ENCODE results near the gene MMP15. TPM values are rescaled to one million over a fixed set of nuclear protein-coding genes. Genes with fewer than 3 reads are reported as not detected.
A peak's percentile ranks its signal among the peaks of the same experiment; 100 is the strongest.

Gene MMP15
- total RNA-seq, 1 donor from 2014 or later, result 15.1 TPM

- no peak overlapping the region for H3K27ac ChIP-seq (ENCODE audit: low read depth, low read length)
- H3K36me3 ChIP-seq (ENCODE audit: control insufficient read depth in 3 of 3, insufficient read depth in 3 of 3, low read length in 3 of 3), result peaks cover 0 to 3% (median 0%) of the 10 kb centered on the region in 3 donors
- no peak overlapping the region for H3K4me3 ChIP-seq (ENCODE audit: low read length in 3 of 3)
- no peaks in the 10 kb centered on the region for H3K9me3 ChIP-seq (ENCODE audit: control insufficient read depth in 3 of 3, low read length in 3 of 3)
- H3K9ac ChIP-seq (ENCODE audit: low read depth in 1 of 3, low read length in 3 of 3), result peak overlapping the region in 1 of 3 donors; percentile 45
- no peaks in the 10 kb centered on the region for H3K27me3 ChIP-seq (ENCODE audit: control insufficient read depth in 3 of 3, insufficient read depth in 3 of 3, low read length in 3 of 3)
- H3K4me1 ChIP-seq (ENCODE audit: control insufficient read depth in 3 of 3, insufficient read depth in 3 of 3, low read length in 3 of 3), result peaks cover 58 to 68% (median 66%) of the 10 kb centered on the region in 3 donors
Observed at GRCh38 chr16:58032710-58033293, 7.2 kb downstream of the MMP15 start.

- H3K27ac ChIP-seq (ENCODE audit: low read depth, low read length), result no peak overlapping the region
- H3K36me3 ChIP-seq (ENCODE audit: control insufficient read depth in 3 of 3, insufficient read depth in 3 of 3, low read length in 3 of 3), result peaks cover 2 to 12% (median 5%) of the 10 kb centered on the region in 3 donors
- H3K4me1 ChIP-seq (ENCODE audit: control insufficient read depth in 3 of 3, insufficient read depth in 3 of 3, low read length in 3 of 3), result peaks cover 45 to 55% (median 52%) of the 10 kb centered on the region in 3 donors
- H3K27me3 ChIP-seq (ENCODE audit: control insufficient read depth in 3 of 3, insufficient read depth in 3 of 3, low read length in 3 of 3), result no peaks in the 10 kb centered on the region
- H3K4me3 ChIP-seq (ENCODE audit: low read length in 3 of 3), result no peak overlapping the region
- no peaks in the 10 kb centered on the region for H3K9me3 ChIP-seq (ENCODE audit: control insufficient read depth in 3 of 3, low read length in 3 of 3)
- H3K9ac ChIP-seq (ENCODE audit: low read depth in 1 of 3, low read length in 3 of 3), result no peak overlapping the region
Observed at GRCh38 chr16:58034128-58034685, 8.7 kb downstream of the MMP15 start.

GRCh38 chr16:58034774-58035173 is 9.2 kb downstream of the MMP15 start:
- peaks cover 39 to 50% (median 46%) of the 10 kb centered on the region in 3 donors for H3K4me1 ChIP-seq (ENCODE audit: control insufficient read depth in 3 of 3, insufficient read depth in 3 of 3, low read length in 3 of 3)
- peaks cover 2 to 15% (median 7%) of the 10 kb centered on the region in 3 donors for H3K36me3 ChIP-seq (ENCODE audit: control insufficient read depth in 3 of 3, insufficient read depth in 3 of 3, low read length in 3 of 3)
- no peak overlapping the region for H3K4me3 ChIP-seq (ENCODE audit: low read length in 3 of 3)
- no peaks in the 10 kb centered on the region for H3K9me3 ChIP-seq (ENCODE audit: control insufficient read depth in 3 of 3, low read length in 3 of 3)
- no peaks in the 10 kb centered on the region for H3K27me3 ChIP-seq (ENCODE audit: control insufficient read depth in 3 of 3, insufficient read depth in 3 of 3, low read length in 3 of 3)
- no peak overlapping the region for H3K9ac ChIP-seq (ENCODE audit: low read depth in 1 of 3, low read length in 3 of 3)
- no peak overlapping the region for H3K27ac ChIP-seq (ENCODE audit: low read depth, low read length)

GRCh38 chr16:58035356-58036170 is 10.0 kb downstream of the MMP15 start:
- H3K36me3 ChIP-seq (ENCODE audit: control insufficient read depth in 3 of 3, insufficient read depth in 3 of 3, low read length in 3 of 3), result peaks cover 6 to 23% (median 15%) of the 10 kb centered on the region in 3 donors
- H3K9ac ChIP-seq (ENCODE audit: low read depth in 1 of 3, low read length in 3 of 3), result peak overlapping the region in 2 of 3 donors; percentile 10 to 45
- no peaks in the 10 kb centered on the region for H3K9me3 ChIP-seq (ENCODE audit: control insufficient read depth in 3 of 3, low read length in 3 of 3)
- no peak overlapping the region for H3K27ac ChIP-seq (ENCODE audit: low read depth, low read length)
- no peaks in the 10 kb centered on the region for H3K27me3 ChIP-seq (ENCODE audit: control insufficient read depth in 3 of 3, insufficient read depth in 3 of 3, low read length in 3 of 3)
- no peak overlapping the region for H3K4me3 ChIP-seq (ENCODE audit: low read length in 3 of 3)
- peaks cover 32 to 45% (median 39%) of the 10 kb centered on the region in 3 donors for H3K4me1 ChIP-seq (ENCODE audit: control insufficient read depth in 3 of 3, insufficient read depth in 3 of 3, low read length in 3 of 3)

- Histone ChIP-seq H3K9ac (ENCODE audit: low read depth in 1 of 3, low read length in 3 of 3) (no peak overlapping the region), H3K9me3 (ENCODE audit: control insufficient read depth in 3 of 3, low read length in 3 of 3) (no peaks in the 10 kb centered on the region), H3K36me3 (ENCODE audit: control insufficient read depth in 3 of 3, insufficient read depth in 3 of 3, low read length in 3 of 3) (peaks cover 17 to 33% (median 19%) of the 10 kb centered on the region in 3 donors), H3K4me1 (ENCODE audit: control insufficient read depth in 3 of 3, insufficient read depth in 3 of 3, low read length in 3 of 3) (peaks cover 25 to 39% (median 35%) of the 10 kb centered on the region in 3 donors), H3K27me3 (ENCODE audit: control insufficient read depth in 3 of 3, insufficient read depth in 3 of 3, low read length in 3 of 3) (no peaks in the 10 kb centered on the region), H3K4me3 (ENCODE audit: low read length in 3 of 3) (no peak overlapping the region), H3K27ac (ENCODE audit: low read depth, low read length) (no peak overlapping the region)
Observed at GRCh38 chr16:58036943-58037342, 11.4 kb downstream of the MMP15 start.

GRCh38 chr16:58037365-58038057 is 12.0 kb downstream of the MMP15 start:
- H3K27me3 ChIP-seq (ENCODE audit: control insufficient read depth in 3 of 3, insufficient read depth in 3 of 3, low read length in 3 of 3), result no peaks in the 10 kb centered on the region
- no peaks in the 10 kb centered on the region for H3K9me3 ChIP-seq (ENCODE audit: control insufficient read depth in 3 of 3, low read length in 3 of 3)
- H3K36me3 ChIP-seq (ENCODE audit: control insufficient read depth in 3 of 3, insufficient read depth in 3 of 3, low read length in 3 of 3), result peaks cover 23 to 39% (median 25%) of the 10 kb centered on the region in 3 donors
- H3K4me3 ChIP-seq (ENCODE audit: low read length in 3 of 3), result no peak overlapping the region
- H3K9ac ChIP-seq (ENCODE audit: low read depth in 1 of 3, low read length in 3 of 3), result no peak overlapping the region
- no peak overlapping the region for H3K27ac ChIP-seq (ENCODE audit: low read depth, low read length)
- H3K4me1 ChIP-seq (ENCODE audit: control insufficient read depth in 3 of 3, insufficient read depth in 3 of 3, low read length in 3 of 3), result peaks cover 23 to 37% (median 30%) of the 10 kb centered on the region in 3 donors

GRCh38 chr16:58038219-58038641 is 12.7 kb downstream of the MMP15 start:
- H3K4me1 ChIP-seq (ENCODE audit: control insufficient read depth in 3 of 3, insufficient read depth in 3 of 3, low read length in 3 of 3), result peaks cover 19 to 31% (median 24%) of the 10 kb centered on the region in 3 donors
- H3K27me3 ChIP-seq (ENCODE audit: control insufficient read depth in 3 of 3, insufficient read depth in 3 of 3, low read length in 3 of 3), result no peaks in the 10 kb centered on the region
- H3K9ac ChIP-seq (ENCODE audit: low read depth in 1 of 3, low read length in 3 of 3), result no peak overlapping the region
- H3K4me3 ChIP-seq (ENCODE audit: low read length in 3 of 3), result no peak overlapping the region
- peaks cover 29 to 46% (median 30%) of the 10 kb centered on the region in 3 donors for H3K36me3 ChIP-seq (ENCODE audit: control insufficient read depth in 3 of 3, insufficient read depth in 3 of 3, low read length in 3 of 3)
- no peaks in the 10 kb centered on the region for H3K9me3 ChIP-seq (ENCODE audit: control insufficient read depth in 3 of 3, low read length in 3 of 3)
- no peak overlapping the region for H3K27ac ChIP-seq (ENCODE audit: low read depth, low read length)

- Histone ChIP-seq H3K36me3 (ENCODE audit: control insufficient read depth in 3 of 3, insufficient read depth in 3 of 3, low read length in 3 of 3) (peaks cover 36 to 60% (median 39%) of the 10 kb centered on the region in 3 donors), H3K4me1 (ENCODE audit: control insufficient read depth in 3 of 3, insufficient read depth in 3 of 3, low read length in 3 of 3) (peaks cover 8 to 19% (median 17%) of the 10 kb centered on the region in 3 donors), H3K4me3 (ENCODE audit: low read length in 3 of 3) (no peak overlapping the region), H3K27me3 (ENCODE audit: control insufficient read depth in 3 of 3, insufficient read depth in 3 of 3, low read length in 3 of 3) (no peaks in the 10 kb centered on the region), H3K27ac (ENCODE audit: low read depth, low read length) (no peak overlapping the region), H3K9ac (ENCODE audit: low read depth in 1 of 3, low read length in 3 of 3) (no peak overlapping the region), H3K9me3 (ENCODE audit: control insufficient read depth in 3 of 3, low read length in 3 of 3) (no peaks in the 10 kb centered on the region)
Observed at GRCh38 chr16:58039829-58040495, 14.4 kb downstream of the MMP15 start.

GRCh38 chr16:58040496-58040846 is 14.9 kb downstream of the MMP15 start:
- Histone ChIP-seq H3K4me1 (ENCODE audit: control insufficient read depth in 3 of 3, insufficient read depth in 3 of 3, low read length in 3 of 3) (peaks cover 8 to 14% (median 13%) of the 10 kb centered on the region in 3 donors), H3K9me3 (ENCODE audit: control insufficient read depth in 3 of 3, low read length in 3 of 3) (no peaks in the 10 kb centered on the region), H3K36me3 (ENCODE audit: control insufficient read depth in 3 of 3, insufficient read depth in 3 of 3, low read length in 3 of 3) (peaks cover 36 to 63% (median 39%) of the 10 kb centered on the region in 3 donors), H3K4me3 (ENCODE audit: low read length in 3 of 3) (no peak overlapping the region), H3K27me3 (ENCODE audit: control insufficient read depth in 3 of 3, insufficient read depth in 3 of 3, low read length in 3 of 3) (no peaks in the 10 kb centered on the region), H3K27ac (ENCODE audit: low read depth, low read length) (no peak overlapping the region), H3K9ac (ENCODE audit: low read depth in 1 of 3, low read length in 3 of 3) (no peak overlapping the region)
